Activated CD4-positive, CD25-positive, alpha-beta regulatory T cell treated with anti-CD3 and anti-CD28 coated beads, Interleukin-2, amount 50 U/mL, for 72 hours (primary cell): Measurements from ENCODE around the gene KLK2.

Experiments
- DNase-seq: peaks from one replicate; pipeline ENCODE4 v3.0.0; 2021

KLK2 gene

GRCh38 chr19:50851620-50852019 lies 21.6 kb upstream of the KLK2 start:
- no peak for DNase-seq

GRCh38 chr19:50854636-50855410 lies 18.4 kb upstream of the KLK2 start, which contains the start of gene KLK3:
Gene KLK3, plus strand, starts transcription at chr19:50854915. Its CDS starts 41 bp downstream, at chr19:50854956.
- no peak for DNase-seq

GRCh38 chr19:50857366-50857765 lies 15.9 kb upstream of the KLK2 start:
- no peak for DNase-seq

GRCh38 chr19:50858886-50859285 lies 14.4 kb upstream of the KLK2 start:
- DNase-seq: no peak

- DNase-seq: no peak
Observed at GRCh38 chr19:50859849-50860248, 13.4 kb upstream of the KLK2 start.

GRCh38 chr19:50861010-50861409 lies 12.2 kb upstream of the KLK2 start:
- no peak for DNase-seq

- no peak for DNase-seq
Observed at GRCh38 chr19:50861496-50862286, 11.5 kb upstream of the KLK2 start.

GRCh38 chr19:50869479-50869878 lies 3.8 kb upstream of the KLK2 start:
- DNase-seq: no peak

- DNase-seq: no peak
Observed at GRCh38 chr19:50870417-50871089, 2.7 kb upstream of the KLK2 start.

GRCh38 chr19:50874211-50874610 lies 972 bp downstream of the KLK2 start:
- DNase-seq: no peak

GRCh38 chr19:50875795-50876422 lies 2.7 kb downstream of the KLK2 start:
- DNase-seq: no peak

- DNase-seq: no peak
Observed at GRCh38 chr19:50876456-50876855, 3.2 kb downstream of the KLK2 start.

- DNase-seq: no peak
Observed at GRCh38 chr19:50877338-50877737, 4.1 kb downstream of the KLK2 start.

- no peak for DNase-seq
Observed at GRCh38 chr19:50878851-50879250, 5.6 kb downstream of the KLK2 start.

- DNase-seq: no peak
Observed at GRCh38 chr19:50880241-50880640, 7.0 kb downstream of the KLK2 start.

GRCh38 chr19:50882188-50882587 lies 8.9 kb downstream of the KLK2 start:
- DNase-seq: no peak

- no peak for DNase-seq
Observed at GRCh38 chr19:50889638-50890037, 16.4 kb downstream of the KLK2 start.

GRCh38 chr19:50890422-50891252 lies 17.4 kb downstream of the KLK2 start:
- DNase-seq: no peak

GRCh38 chr19:50891253-50891625 lies 18.0 kb downstream of the KLK2 start:
- no peak for DNase-seq

GRCh38 chr19:50893047-50893736 lies 20.0 kb downstream of the KLK2 start:
- no peak for DNase-seq

GRCh38 chr19:50894478-50895356 lies 21.5 kb downstream of the KLK2 start:
- no peak for DNase-seq
